SH-SY5Y (cell line): ENCODE measurements around the gene GATM.

Source experiments
- GATA2 ChIP-seq: IDR thresholded peaks from 2 replicates; pipeline ENCODE4 v1.6.1; 2011; ENCODE audit warnings: mild to moderate bottlenecking, low read depth, low read length
- GATA3 ChIP-seq: IDR thresholded peaks from 2 replicates; pipeline ENCODE4 v1.6.1; 2011; ENCODE audit warnings: low read depth, mild to moderate bottlenecking, low read length, moderate library complexity

GRCh38 chr15:45363334-45363733 is 15.0 kb downstream of the GATM start:
- TF ChIP-seq GATA2 (no peak), GATA3 (no peak)
